K562 (cell line): ENCODE data around the gene GNAL.

Experiments
- BACH1 ChIP-seq: fragments of 200-800 bp; sonication (Bioruptor generic); IDR thresholded peaks from 2 replicates; pipeline ENCODE4 v1.6.1; 2016; ENCODE audit warnings: missing genetic modification characterization, missing compliant biosample characterization
- CBX5 ChIP-seq: IDR thresholded peaks from 2 replicates; pipeline ENCODE4 v1.6.1; 2014; ENCODE audit warnings: low read depth, borderline replicate concordance
- CTCF ChIP-seq, 3 experiments: IDR thresholded peaks in 2 of 3; conservative IDR thresholded peaks in 1 of 3; 2 replicates each; pipeline ENCODE4 v1.5.1; 2011 to 2012; ENCODE audit warnings: low read length in 3 of 3, mild to moderate bottlenecking in 3 of 3, control low read depth in 2 of 3, improper control_type of control experiment in 1 of 3, inconsistent platforms in 1 of 3, low read depth in 1 of 3, mixed read lengths in 1 of 3, moderate library complexity in 1 of 3; ENCODE audit not compliant: insufficient read depth in 2 of 3
- DDX20 ChIP-seq: fragments of 450-650 bp; IDR thresholded peaks from 2 replicates; pipeline ENCODE4 v1.6.1; 2016; ENCODE audit warnings: missing genetic modification characterization, low read depth, mild to moderate bottlenecking, missing compliant biosample characterization, moderate library complexity
- E2F4 ChIP-seq: sonication (generic); formaldehyde crosslinking; IDR thresholded peaks from 2 replicates; pipeline ENCODE4 v1.8.0; 2022; ENCODE audit warnings: mild to moderate bottlenecking, low read depth, missing genetic modification reagents
- EP300 ChIP-seq: IDR thresholded peaks from 2 replicates; pipeline ENCODE4 v1.6.1; 2012; ENCODE audit warnings: low read length, improper control_type of control experiment
- JUNB ChIP-seq: fragments of 450-650 bp; formaldehyde crosslinking; conservative IDR thresholded peaks from 2 replicates; pipeline ENCODE4 v1.4.0; 2020; ENCODE audit warnings: mild to moderate bottlenecking
- ZEB2 ChIP-seq: fragments of 450-650 bp; IDR thresholded peaks from 2 replicates; pipeline ENCODE4 v1.6.1; 2016
- ZNF830 ChIP-seq: fragments of 250-450 bp; sonication (Bioruptor Pico); IDR thresholded peaks from 2 replicates; pipeline ENCODE4 v1.5.0; 2021; ENCODE audit warnings: mild to moderate bottlenecking
- ZSCAN29 ChIP-seq: fragments of 450-650 bp; IDR thresholded peaks from 2 replicates; pipeline ENCODE4 v1.6.1; 2017

- TF ChIP-seq CBX5, result no peak
- no peak for TF ChIP-seq JUNB (CRISPR knock-in tag)
- no peak for TF ChIP-seq ZNF830 (CRISPR knock-in tag)
- TF ChIP-seq ZSCAN29, result no peak
- TF ChIP-seq ZEB2, result no peak
- TF ChIP-seq CTCF (IDR thresholded peaks at IDR 0.05 in 2 of 3, conservative IDR thresholded peaks at IDR 0.05 in 1 of 3; ENCODE audit: insufficient read depth in 2 of 3, low read depth in 1 of 3, low read length in 3 of 3), result no peak
- no peak for TF ChIP-seq BACH1
- TF ChIP-seq DDX20 (tag), result no peak
- no peak for TF ChIP-seq E2F4 (CRISPR knock-in tag)
- TF ChIP-seq EP300, result no peak
Observed at GRCh38 chr18:11868230-11868629, 179.2 kb downstream of the GNAL start.
